ENCODE results near the gene TRABD.
"Not testable (repeated sequence)": the region's sequence is repeated elsewhere in the genome, so short reads cannot be mapped to it uniquely, and the experiment has no call there.

GRCh38 chr22:50137277-50137676 lies 48.4 kb upstream of the TRABD start:
- TF ChIP-seq CTCF (IDR thresholded peaks at IDR 0.05); CHD2 (IDR thresholded peaks at IDR 0.05; ENCODE audit: low read length, partially characterized antibody); EP300 (IDR thresholded peaks at IDR 0.05; ENCODE audit: borderline replicate concordance in 1 of 2, low read depth in 1 of 2, low read length in 1 of 2); EZH2phosphoT487 (IDR thresholded peaks at IDR 0.05; ENCODE audit: borderline replicate concordance, low read depth); SMC3 (IDR thresholded peaks at IDR 0.05; ENCODE audit: low read depth, low read length): not testable (repeated sequence)

Measured in SK-N-SH (cell line).